Measurements from ENCODE around the gene MYL6. TPM values are rescaled to one million over a fixed set of nuclear protein-coding genes. Genes with fewer than 3 reads are reported as not detected.

The MYL6 gene
- total RNA-seq, 1 experiment from 2014 or later: 1,181 TPM

- no peak overlapping the region for H4K8ac ChIP-seq (replicated peaks; ENCODE audit: insufficient read length, low read depth, low read length)
- Mint-ChIP-seq H3K27ac (peak overlapping the region in 1 of 3 experiments; percentile 49; a peak in 2 of 7 replicates), H3K36me3 (ENCODE audit: insufficient read depth in 1 of 3, low read depth in 3 of 3) (peaks cover 53 to 82% (median 78%) of the 10 kb centered on the region in 3 experiments)
Measured at GRCh38 chr12:56141946-56142784, 16.0 kb upstream of the MYL6 start.

More at GRCh38 chr12:56141946-56142784, 16.0 kb upstream of the MYL6 start:
- H3K9me3 ChIP-seq (ENCODE audit: control insufficient read depth, low read depth, low read length): no peaks in the 10 kb centered on the region
- H4K5ac ChIP-seq (ENCODE audit: insufficient read length, low read depth, low read length): no peak overlapping the region
- no peak overlapping the region for H3K18ac ChIP-seq (ENCODE audit: insufficient read length, low read depth, low read length)
- H3K27me3 ChIP-seq (ENCODE audit: insufficient read depth, low read length): no peaks in the 10 kb centered on the region
- no peak overlapping the region for H3K14ac ChIP-seq (ENCODE audit: insufficient read depth, low read length)
- no peak overlapping the region for H2BK20ac ChIP-seq (ENCODE audit: low read depth, low read length, poor library complexity, severe bottlenecking)
- H3K79me2 ChIP-seq (ENCODE audit: insufficient read depth, low read length): no peaks in the 10 kb centered on the region
- no peak overlapping the region for H3K4ac ChIP-seq (ENCODE audit: low read depth, low read length)
- H3K4me2 ChIP-seq (ENCODE audit: insufficient read depth, insufficient read length, low read length): no peak overlapping the region
- H4K20me1 ChIP-seq (ENCODE audit: control insufficient read depth, insufficient read depth, insufficient read length): no peaks in the 10 kb centered on the region
- H2BK12ac ChIP-seq (ENCODE audit: insufficient read length, low read depth, low read length): no peak overlapping the region
- Mint-ChIP-seq H3K9me3 (no peaks in the 10 kb centered on the region; a peak in 2 of 5 replicates), H3K27me3 (ENCODE audit: low read depth) (no peaks in the 10 kb centered on the region), H3K4me3 (no peak overlapping the region), H3K4me1 (no peaks in the 10 kb centered on the region)
- no peak overlapping the region for H2BK5ac ChIP-seq (ENCODE audit: insufficient read length, low read length)
- TF ChIP-seq, protein P1, sequence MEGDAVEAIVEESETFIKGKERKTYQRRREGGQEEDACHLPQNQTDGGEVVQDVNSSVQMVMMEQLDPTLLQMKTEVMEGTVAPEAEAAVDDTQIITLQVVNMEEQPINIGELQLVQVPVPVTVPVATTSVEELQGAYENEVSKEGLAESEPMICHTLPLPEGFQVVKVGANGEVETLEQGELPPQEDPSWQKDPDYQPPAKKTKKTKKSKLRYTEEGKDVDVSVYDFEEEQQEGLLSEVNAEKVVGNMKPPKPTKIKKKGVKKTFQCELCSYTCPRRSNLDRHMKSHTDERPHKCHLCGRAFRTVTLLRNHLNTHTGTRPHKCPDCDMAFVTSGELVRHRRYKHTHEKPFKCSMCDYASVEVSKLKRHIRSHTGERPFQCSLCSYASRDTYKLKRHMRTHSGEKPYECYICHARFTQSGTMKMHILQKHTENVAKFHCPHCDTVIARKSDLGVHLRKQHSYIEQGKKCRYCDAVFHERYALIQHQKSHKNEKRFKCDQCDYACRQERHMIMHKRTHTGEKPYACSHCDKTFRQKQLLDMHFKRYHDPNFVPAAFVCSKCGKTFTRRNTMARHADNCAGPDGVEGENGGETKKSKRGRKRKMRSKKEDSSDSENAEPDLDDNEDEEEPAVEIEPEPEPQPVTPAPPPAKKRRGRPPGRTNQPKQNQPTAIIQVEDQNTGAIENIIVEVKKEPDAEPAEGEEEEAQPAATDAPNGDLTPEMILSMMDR (conservative IDR thresholded peaks at IDR 0.05): no peak
- no peak overlapping the region for H3K23ac ChIP-seq (ENCODE audit: insufficient read length, low read depth, low read length)
- H2AK5ac ChIP-seq (ENCODE audit: insufficient read length, low read length): no peak overlapping the region
- H3K56ac ChIP-seq (ENCODE audit: insufficient read length, low read depth, low read length): no peak overlapping the region
- H3K79me1 ChIP-seq (ENCODE audit: insufficient read depth, low read depth, low read length, poor library complexity, severe bottlenecking): no peaks in the 10 kb centered on the region
- no peak overlapping the region for H2BK15ac ChIP-seq (ENCODE audit: low read depth, low read length)
- no peak overlapping the region for H3K27ac ChIP-seq (ENCODE audit: insufficient read length, low read depth, low read length)
- H3K4me1 ChIP-seq (ENCODE audit: insufficient read depth, low read length): no peaks in the 10 kb centered on the region
- no peak overlapping the region for H2BK120ac ChIP-seq (ENCODE audit: low read depth, low read length, poor library complexity, severe bottlenecking)
- no peak overlapping the region for H3T11ph ChIP-seq (ENCODE audit: low read length)
- no peak for DNase-seq
- no peak overlapping the region for H3K9ac ChIP-seq (ENCODE audit: extremely low read depth, insufficient read length, low read length)
- H3K23me2 ChIP-seq (ENCODE audit: insufficient read length, low read depth, low read length, poor library complexity, severe bottlenecking): no peaks in the 10 kb centered on the region
- no CpG with 5 or more reads among the region's 19 CpGs for WGBS (ENCODE audit: extremely low coverage, insufficient read length, low lambda C conversion rate)
- no peak overlapping the region for H2AFZ ChIP-seq (ENCODE audit: low read length)
- no peak overlapping the region for H4K91ac ChIP-seq (ENCODE audit: insufficient read length, low read depth, low read length)
